GM18867 (cell line): ENCODE measurements around the gene MEN1.

ENCODE experiments used
- ATAC-seq: cut with Tn5 transposase; IDR thresholded peaks from one replicate; pipeline ENCODE4 v1.9.1; 2021; ENCODE audit warnings: mild to moderate bottlenecking, moderate library complexity; ENCODE audit not compliant: unreplicated experiment

MEN1 gene

GRCh38 chr11:64788321-64789215, 21.8 kb downstream of the MEN1 start:
- no peak for ATAC-seq

GRCh38 chr11:64787526-64788320, 22.6 kb downstream of the MEN1 start:
- no peak for ATAC-seq

DNA sequence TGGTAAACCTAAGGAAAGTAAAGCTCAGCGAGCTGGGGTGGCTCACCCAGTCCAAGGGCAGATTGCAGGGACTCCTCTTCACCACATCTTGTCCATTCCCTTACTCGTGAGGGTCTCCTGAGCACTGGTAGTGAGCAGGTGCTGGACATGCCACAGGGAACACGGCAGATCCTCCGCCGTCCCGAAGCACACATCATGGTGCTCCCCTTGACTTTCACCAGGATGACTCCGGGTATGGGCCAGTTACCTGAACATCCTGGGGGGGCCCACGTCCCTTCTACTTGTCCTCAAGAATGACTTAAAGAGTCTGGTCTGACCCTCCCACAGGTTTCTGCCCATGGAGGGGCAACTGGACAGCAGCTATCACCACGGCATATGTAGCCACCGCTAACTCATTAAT, 24.0 kb downstream of the MEN1 start:
- ATAC-seq = no peak

DNA sequence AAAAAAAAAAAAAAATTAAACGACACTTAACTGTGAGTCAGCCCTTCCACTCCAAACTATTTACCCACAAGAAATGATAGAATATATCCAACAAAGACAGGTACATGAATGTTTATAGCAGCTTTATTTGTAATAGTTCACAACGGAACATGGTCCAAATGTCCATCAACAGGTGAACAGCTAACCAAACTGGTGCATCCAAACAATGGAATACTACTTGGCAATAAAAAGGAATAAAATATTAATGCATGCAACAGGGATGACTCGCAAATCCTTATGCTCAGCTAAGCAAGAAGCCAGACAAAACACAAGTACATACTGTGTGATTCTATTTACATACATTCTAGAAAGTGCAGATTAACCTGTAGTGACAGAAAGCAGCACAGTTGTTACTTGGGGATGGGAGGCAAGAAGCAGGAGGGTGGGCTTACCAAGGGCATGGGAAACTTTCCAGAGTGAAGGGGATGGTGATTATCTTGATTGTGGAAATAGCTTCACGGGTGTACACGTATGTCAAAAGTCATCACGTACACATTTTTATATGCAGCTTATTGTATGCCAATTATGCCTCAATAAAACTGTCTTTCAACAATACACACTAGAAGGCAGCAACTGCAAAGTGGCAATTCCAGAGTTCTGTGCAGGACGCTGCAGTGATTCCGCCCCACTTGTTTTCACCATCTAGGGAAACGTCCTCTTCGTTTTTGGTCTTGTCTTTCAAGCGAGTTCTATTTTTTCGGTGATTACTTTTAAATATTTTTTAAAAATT, 25.4 kb downstream of the MEN1 start:
- no peak for ATAC-seq

DNA sequence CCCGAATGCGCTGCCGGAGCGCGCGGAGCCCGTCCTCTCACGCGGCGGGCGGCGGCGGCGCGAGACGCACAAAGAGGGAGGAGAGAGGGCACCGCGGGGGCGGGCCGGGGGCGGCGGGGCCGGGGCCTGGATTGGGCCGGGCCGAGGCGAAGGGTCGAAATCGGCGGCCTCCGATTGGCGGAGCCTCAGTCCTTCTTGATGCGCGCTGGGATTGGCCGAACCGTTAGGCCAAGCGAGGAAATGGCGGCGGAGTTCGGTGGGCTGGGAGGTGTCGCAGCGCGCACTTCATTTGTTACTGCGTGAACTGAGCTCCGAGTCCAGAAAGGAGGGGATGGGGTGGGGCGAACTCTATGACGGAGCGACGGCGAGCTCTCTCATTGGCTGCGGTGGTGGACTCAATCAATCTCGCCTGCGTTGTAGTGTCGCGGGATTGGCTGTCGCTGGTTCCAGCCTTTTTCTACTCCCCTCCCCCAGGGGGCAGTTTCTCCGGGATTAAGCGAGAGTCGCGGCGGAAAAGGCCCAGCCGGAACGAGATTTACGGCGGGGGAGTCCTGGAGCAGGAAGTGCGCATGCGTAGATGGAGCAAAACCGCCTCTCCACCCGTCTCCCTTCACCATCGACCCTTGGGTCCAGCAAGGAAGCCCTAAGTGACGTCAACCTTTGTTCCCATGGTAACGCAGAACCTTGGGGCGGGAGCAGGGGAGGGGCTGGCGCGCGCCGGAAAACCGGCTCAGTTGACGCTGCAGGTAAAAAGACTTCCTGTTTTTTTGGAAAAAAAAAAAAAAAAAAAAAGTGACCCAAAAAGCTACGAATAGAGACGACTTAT, 31.7 kb downstream of the MEN1 start, which contains the start of gene SF1:
TSS of gene SF1 (minus strand) at position 70 of the 826 bp plus-strand sequence. CDS start 150 bp downstream, outside the sequence.
- ATAC-seq = peak; percentile 81

GRCh38 chr11:64778223-64778472, 32.2 kb downstream of the MEN1 start:
- no peak for ATAC-seq

DNA sequence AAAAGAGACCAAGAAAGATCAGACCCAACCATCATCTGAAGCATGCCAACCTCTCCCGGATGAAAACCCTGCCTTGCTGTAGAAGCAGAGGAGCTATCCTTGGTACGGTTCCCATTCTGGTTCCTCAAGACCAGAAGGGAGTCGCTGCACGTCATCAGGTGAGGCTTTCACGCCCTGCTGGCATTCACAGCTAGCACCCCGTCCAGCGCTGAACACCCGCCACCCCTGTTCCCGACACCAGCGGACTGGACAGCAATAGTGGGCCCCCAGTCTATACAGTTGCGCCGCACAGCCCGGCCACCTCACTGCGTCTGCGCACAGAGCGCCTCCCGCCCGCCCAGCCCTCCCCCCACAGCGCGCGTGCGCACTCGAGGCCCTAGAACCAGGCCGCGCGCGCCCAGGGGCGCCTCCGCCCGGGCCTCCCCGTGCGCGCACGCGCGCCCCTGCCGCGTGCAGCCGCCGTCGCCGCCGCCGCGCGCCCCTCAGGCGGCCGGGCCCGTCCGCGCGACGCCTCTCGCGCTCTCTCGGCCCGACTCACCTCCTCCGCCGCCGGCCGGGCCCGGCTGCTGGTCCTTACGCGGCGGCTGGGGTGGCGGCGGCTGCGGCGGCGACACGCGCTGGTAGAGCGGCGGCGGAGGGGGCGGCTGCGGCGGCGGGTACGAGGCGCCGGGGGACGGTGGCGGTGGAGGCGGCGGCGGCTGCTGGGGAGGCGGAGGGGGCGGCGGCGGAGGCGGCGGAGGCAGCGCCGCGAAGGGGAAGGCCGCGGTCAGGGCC, 32.7 kb downstream of the MEN1 start:
- peak; percentile 20 for ATAC-seq

GRCh38 chr11:64776875-64777274, 33.5 kb downstream of the MEN1 start:
- no peak for ATAC-seq

DNA sequence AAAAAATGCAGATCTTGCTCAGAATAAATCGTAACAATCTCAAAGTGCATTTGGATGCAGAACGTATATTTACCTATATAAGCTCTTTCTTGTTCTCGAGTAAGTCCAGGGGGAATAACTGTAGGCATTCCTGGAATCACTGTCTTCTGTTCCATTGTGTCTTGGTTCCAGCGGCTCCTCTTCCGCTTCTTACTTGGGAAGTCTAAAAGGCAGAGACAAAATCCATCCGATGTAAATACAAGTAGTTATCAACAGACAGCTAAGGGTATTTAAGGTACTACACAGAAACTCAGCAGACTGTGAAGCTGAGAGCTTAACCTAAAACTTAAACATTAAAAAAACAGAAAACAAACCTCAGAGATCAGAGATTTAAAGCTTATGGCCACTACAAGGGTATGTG, 33.9 kb downstream of the MEN1 start:
- ATAC-seq = no peak

DNA sequence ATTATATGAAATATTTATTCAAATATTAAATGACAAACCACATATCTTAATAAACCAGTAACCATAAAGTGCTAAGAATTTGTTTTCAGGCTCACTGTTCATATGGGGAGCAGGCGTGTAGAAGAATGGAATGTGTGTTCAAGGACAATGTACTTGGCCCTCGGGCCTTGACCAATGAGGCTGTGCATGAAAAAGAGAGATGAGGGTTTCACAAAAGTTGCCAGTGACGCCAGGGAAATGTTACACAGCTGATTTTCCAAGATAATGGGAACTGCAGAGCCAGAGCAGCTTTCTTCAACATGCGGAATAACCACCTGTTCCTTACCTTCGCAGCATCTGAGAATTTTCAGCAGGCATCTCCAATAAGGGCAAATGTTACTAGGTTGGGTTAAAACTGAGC, 36.2 kb downstream of the MEN1 start:
- ATAC-seq = no peak

GRCh38 chr11:64772303-64773018, 37.9 kb downstream of the MEN1 start:
- ATAC-seq = peak; percentile 6

DNA sequence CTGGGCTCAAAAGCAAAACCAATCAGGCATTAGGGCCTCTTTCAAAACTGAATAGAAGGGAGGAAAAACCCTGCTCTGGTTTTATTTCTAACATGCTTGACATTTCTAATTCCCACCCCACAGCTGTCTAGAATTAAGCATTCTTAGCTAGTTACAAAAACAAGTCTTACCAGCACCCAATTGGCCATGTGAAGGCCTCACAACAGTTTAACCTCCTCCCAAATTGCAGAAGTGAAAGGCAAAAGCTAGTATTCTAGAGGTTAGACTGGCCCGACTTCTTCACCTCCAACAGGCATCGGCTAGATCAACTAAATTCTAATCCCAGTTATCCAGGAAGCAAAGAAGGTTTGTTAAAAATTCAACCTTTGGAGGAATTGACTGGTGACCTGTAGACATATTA, 38.5 kb downstream of the MEN1 start:
- peak; percentile 47 for ATAC-seq

DNA sequence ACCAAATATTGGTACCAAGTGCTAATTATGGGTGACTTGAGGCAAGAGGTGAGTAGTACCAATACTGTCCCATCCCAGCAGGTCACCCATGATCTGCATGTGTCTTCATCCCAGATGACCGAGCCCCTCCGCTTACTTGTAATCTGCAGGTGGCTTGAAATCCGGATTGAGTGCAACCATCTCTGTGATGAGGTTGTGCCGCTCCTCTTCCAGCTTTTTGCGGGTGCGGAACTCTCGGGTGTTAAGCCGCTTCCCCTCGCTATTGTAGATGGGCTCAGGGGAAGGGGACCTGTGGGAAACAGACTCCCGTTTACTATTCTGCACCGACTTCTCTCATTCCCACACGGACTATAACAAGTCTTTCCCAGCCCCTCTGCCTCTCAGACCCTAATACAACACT, 40.2 kb downstream of the MEN1 start:
- ATAC-seq = no peak

DNA sequence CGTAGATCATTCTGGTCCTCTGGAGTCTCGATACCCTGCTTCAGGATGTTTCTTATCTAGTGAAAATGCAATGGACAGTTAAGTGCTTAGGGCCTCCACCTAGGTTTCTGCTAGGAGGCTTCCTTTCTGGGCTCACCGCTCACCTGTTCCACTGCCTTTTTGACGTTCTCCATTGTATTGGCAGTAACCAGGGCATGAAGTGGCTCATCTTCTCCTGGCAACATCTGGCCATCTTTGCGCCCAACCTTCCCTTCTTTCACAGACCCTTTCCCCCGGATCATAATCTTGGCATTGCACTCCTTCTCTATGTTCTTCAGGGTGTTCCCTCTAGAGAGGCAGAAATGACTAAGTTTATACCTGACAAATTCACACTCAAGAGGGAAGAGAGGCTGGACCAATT, 41.1 kb downstream of the MEN1 start:
- ATAC-seq = no peak

DNA sequence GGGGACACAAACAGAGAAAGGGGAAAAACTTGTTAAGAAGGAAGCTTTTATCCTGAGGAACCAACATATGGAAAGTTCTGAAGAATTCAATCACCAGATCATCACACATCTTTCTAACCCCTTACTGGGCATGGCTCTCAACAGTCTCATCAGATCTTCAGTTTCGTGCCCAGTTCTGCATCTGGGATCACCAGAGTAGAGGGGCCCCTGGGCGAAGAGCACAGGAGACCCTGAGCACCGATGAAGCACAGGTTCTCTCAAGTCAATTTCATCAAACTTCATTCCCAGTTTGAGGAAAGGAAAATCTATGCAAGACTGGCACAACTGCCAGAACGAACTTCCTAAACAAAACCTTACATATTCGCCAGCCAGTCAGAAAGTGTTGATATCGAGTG, 42.1 kb downstream of the MEN1 start:
- no peak for ATAC-seq

GRCh38 chr11:64767344-64768299, 42.7 kb downstream of the MEN1 start:
- ATAC-seq = no peak

DNA sequence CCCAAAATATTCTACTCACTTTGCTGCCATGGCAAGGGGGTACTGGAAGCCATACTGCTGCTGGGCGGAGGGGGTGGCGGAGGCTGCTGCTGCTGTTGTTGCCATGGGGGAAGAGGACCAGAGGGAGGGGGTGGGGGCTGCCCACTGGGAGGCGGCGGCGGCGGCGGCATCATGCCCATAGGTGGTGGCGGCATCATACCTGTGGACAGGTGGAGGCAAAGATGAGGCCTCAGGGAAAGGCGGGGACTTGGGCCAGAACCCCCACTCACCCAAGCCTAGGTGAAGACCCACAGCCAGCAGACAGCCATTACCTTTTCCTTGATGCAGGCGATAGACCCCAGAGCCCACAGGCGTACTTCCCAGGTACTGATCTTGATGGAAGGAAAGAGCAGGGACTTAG, 43.5 kb downstream of the MEN1 start:
- ATAC-seq = no peak
